ENCODE results near the gene LRTM2.

The LRTM2 gene

DNA sequence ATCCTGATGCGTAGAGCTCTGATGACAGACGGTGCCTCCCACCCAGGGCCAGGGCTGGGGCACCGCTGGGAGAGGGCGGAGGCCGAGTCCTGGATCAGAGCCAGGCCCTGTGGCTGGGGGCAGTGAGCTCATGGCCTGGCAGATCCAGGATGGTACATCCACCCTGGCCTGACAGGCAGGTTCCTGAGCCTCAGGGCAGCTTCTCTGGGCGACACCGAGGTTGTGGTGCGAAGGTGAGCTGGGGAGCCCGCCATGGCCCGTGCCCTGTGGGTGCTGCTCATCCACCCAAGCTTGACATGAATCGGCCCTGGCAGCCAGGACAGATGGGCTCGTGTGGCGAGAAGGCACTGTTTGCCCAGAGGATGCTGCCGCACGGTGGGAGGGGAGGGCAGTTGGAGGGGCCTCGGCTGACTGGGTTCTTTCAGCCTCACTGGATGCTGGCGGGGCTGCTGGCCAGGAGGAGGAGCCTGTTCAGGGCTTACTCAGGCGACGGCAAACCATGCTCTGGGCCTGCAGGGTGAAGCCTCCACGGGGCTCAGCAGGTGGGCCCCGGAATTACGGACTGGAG, 16.6 kb downstream of the LRTM2 start:
- Histone ChIP-seq H3K4me2 (no peak overlapping the region), H3K27ac (no peak overlapping the region), H4K20me1 (ENCODE audit: insufficient read depth) (no peaks in the 10 kb centered on the region), H3K4me1 (ENCODE audit: low read depth, poor library complexity, severe bottlenecking) (no peaks in the 10 kb centered on the region), H3K79me2 (ENCODE audit: insufficient read depth, low read depth) (no peaks in the 10 kb centered on the region), H3K9ac (no peak overlapping the region), H2AFZ (ENCODE audit: low read depth) (no peak overlapping the region), H3K27me3 (ENCODE audit: insufficient read depth, low read depth) (peaks cover 55% of the 10 kb centered on the region), H3K4me3 (IDR thresholded peaks at IDR 0.05; ENCODE audit: insufficient read depth, low read depth, low read length) (no peak overlapping the region), H3K36me3 (ENCODE audit: insufficient read depth) (no peaks in the 10 kb centered on the region)
- TF ChIP-seq, protein P1, sequence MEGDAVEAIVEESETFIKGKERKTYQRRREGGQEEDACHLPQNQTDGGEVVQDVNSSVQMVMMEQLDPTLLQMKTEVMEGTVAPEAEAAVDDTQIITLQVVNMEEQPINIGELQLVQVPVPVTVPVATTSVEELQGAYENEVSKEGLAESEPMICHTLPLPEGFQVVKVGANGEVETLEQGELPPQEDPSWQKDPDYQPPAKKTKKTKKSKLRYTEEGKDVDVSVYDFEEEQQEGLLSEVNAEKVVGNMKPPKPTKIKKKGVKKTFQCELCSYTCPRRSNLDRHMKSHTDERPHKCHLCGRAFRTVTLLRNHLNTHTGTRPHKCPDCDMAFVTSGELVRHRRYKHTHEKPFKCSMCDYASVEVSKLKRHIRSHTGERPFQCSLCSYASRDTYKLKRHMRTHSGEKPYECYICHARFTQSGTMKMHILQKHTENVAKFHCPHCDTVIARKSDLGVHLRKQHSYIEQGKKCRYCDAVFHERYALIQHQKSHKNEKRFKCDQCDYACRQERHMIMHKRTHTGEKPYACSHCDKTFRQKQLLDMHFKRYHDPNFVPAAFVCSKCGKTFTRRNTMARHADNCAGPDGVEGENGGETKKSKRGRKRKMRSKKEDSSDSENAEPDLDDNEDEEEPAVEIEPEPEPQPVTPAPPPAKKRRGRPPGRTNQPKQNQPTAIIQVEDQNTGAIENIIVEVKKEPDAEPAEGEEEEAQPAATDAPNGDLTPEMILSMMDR (conservative IDR thresholded peaks at IDR 0.05; ENCODE audit: low read depth, low read length) = no peak

DNA sequence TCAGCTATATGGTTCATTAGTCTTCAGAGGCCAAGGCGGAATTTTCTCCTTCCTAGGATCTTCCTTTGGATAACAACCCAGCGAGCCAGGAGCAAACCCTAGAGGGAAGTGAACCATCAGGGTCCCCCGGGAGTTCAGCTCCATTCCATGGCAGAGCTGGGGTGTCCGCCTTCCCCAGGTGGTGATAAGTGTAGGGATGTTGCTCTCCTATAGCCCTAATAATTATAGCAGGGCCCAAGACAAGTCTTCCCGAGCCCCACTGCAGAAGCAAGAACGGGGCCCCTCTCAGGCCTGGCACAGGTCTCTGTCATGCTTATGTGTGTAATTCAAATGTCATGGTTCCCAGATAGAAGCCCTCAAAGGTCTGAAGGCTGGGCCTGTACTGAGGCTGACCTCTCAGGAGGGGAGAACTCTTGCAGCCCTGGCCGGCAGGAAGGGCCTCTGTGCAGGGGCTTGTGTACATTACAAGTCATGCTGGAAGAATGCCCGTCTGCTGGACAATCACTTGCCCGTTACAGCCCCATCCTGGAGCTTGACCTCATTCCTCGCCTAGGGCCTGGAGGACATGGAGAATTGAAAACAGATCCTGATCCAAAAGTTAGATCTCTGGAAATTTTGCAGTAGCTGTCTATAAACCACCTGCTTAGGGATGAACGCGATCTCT, 17.3 kb downstream of the LRTM2 start:
- Histone ChIP-seq H3K27me3 (ENCODE audit: insufficient read depth, low read depth) (peaks cover 48% of the 10 kb centered on the region), H3K4me3 (IDR thresholded peaks at IDR 0.05; ENCODE audit: insufficient read depth, low read depth, low read length) (no peak overlapping the region), H3K27ac (no peak overlapping the region), H4K20me1 (ENCODE audit: insufficient read depth) (no peaks in the 10 kb centered on the region), H3K79me2 (ENCODE audit: insufficient read depth, low read depth) (no peaks in the 10 kb centered on the region), H3K36me3 (ENCODE audit: insufficient read depth) (no peaks in the 10 kb centered on the region), H2AFZ (ENCODE audit: low read depth) (no peak overlapping the region), H3K9ac (no peak overlapping the region), H3K4me1 (ENCODE audit: low read depth, poor library complexity, severe bottlenecking) (no peaks in the 10 kb centered on the region), H3K4me2 (no peak overlapping the region)
- TF ChIP-seq, protein P1 (conservative IDR thresholded peaks at IDR 0.05; ENCODE audit: low read depth, low read length) = no peak

DNA sequence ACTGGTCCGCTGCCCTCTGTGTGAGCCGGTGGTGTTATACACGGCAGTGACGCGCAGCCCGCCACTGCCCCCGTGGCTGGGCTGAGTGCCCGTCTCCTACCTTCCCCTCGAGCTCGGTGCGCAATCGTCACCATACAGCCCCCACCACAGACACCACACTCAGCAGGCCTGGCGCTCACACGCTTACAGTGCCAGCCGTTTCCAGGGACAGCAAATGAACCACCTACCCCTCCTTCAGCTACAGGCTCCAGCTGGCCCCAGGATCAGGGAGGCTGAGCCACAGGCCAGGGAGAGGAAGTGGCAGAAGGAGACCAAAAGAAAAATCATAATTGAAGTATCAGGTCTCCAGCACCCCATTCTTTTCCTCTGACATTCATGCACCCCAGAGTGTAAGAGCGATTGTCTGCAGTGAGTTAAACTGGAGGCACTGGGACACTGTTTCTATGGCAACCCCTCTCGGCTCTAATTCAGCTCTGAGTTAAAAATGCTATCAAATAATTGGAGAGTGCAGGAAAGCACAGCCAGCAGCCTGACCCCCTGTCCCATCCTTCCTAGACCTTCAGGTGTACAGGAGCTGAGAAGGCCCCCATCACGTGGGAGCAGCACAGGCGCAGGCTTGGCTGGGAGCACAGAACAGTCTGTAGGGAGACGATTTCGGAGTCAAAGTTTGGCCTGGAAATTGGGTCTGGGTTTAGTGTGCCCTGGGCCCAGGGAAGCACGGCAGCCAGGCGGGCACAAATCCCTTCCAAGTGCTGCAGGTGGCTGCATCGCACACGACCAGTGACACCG, 18.0 kb downstream of the LRTM2 start:
- Histone ChIP-seq H3K27me3 (ENCODE audit: insufficient read depth, low read depth) (peaks cover 48% of the 10 kb centered on the region), H3K4me3 (IDR thresholded peaks at IDR 0.05; ENCODE audit: insufficient read depth, low read depth, low read length) (no peak overlapping the region), H3K36me3 (ENCODE audit: insufficient read depth) (no peaks in the 10 kb centered on the region), H4K20me1 (ENCODE audit: insufficient read depth) (no peaks in the 10 kb centered on the region), H3K27ac (no peak overlapping the region), H3K79me2 (ENCODE audit: insufficient read depth, low read depth) (no peaks in the 10 kb centered on the region), H3K4me2 (no peak overlapping the region), H3K4me1 (ENCODE audit: low read depth, poor library complexity, severe bottlenecking) (no peaks in the 10 kb centered on the region), H3K9ac (no peak overlapping the region), H2AFZ (ENCODE audit: low read depth) (no peak overlapping the region)
- TF ChIP-seq, protein P1 (conservative IDR thresholded peaks at IDR 0.05; ENCODE audit: low read depth, low read length) = no peak

DNA sequence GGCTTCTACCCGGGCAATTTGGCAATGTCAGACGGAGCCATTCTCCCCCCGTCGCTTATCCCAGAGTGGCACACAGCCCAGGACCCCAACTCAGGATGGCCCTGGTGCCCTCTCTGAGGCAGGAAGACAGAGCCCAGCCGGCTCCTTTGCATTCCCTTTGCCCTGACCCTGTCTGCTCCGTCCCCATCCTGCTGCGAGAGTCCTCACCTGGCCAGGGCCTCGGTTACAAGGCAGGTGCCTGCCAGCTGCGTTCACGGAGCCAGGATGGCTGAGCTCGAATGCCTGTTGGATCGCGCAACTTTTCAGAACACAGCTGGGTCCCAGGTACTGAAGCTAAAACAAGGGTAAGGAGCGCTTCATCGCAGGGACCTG, 18.6 kb downstream of the LRTM2 start:
- no peak overlapping the region for H3K4me2 ChIP-seq
- H3K4me3 ChIP-seq (IDR thresholded peaks at IDR 0.05; ENCODE audit: insufficient read depth, low read depth, low read length) = no peak overlapping the region
- no peaks in the 10 kb centered on the region for H3K36me3 ChIP-seq (ENCODE audit: insufficient read depth)
- no peaks in the 10 kb centered on the region for H3K79me2 ChIP-seq (ENCODE audit: insufficient read depth, low read depth)
- H4K20me1 ChIP-seq (ENCODE audit: insufficient read depth) = no peaks in the 10 kb centered on the region
- no peaks in the 10 kb centered on the region for H3K4me1 ChIP-seq (ENCODE audit: low read depth, poor library complexity, severe bottlenecking)
- no peak overlapping the region for H2AFZ ChIP-seq (ENCODE audit: low read depth)
- peaks cover 48% of the 10 kb centered on the region for H3K27me3 ChIP-seq (ENCODE audit: insufficient read depth, low read depth)
- H3K27ac ChIP-seq = no peak overlapping the region
- TF ChIP-seq, protein P1 (conservative IDR thresholded peaks at IDR 0.05; ENCODE audit: low read depth, low read length) = no peak
- H3K9ac ChIP-seq = no peak overlapping the region
